ENCODE data around the gene AMY2A.
"Not testable (repeated sequence)": the region's sequence is repeated elsewhere in the genome, so short reads cannot be mapped to it uniquely, and the experiment has no call there.

DNA sequence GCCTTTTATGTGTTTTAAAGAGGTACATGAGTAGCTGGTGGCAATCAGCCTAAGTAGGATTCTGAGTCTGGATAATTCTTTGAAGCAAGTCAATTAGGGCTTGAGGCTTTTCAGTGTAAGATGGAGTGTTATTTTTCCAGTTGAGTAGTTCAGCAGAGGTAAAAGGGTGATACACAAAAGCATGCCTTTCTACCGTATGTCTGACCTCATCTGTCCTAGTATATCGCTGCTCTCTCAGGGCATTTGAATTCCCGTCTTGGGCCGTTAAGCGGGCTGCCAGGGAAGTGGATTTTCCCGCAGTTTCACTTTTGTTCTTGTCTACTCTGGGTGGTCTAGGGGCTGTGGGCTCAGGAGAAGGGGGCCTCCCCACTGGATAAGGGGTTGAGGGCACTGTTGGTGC, 36.9 kb downstream of the AMY2A start:
- TF ChIP-seq CTCF, POLR2A (IDR thresholded peaks at IDR 0.05): not testable (repeated sequence)

All from lower leg skin (tissue), 3 donors.